ENCODE data around the gene SPEN. TPM values are rescaled to one million over a fixed set of nuclear protein-coding genes. Genes with fewer than 3 reads are reported as not detected.

Gene SPEN
- total and polyA plus RNA-seq, 2 of the 13 experiments (the other 11 are each of a cell fraction or from before 2014, with no cell fraction given) = 4.8 to 14.0 TPM

- in situ Hi-C loops (cut with HindIII; ENCODE audit: extremely low pct_ligation_motif_present, low pct_unique_long_range_greater_than_20kb) (no loop called here), intact Hi-C loops (cut with micrococcal nuclease; ENCODE audit: unreplicated experiment) (no loop called here)
- DNase-seq (ENCODE audit: low spot score) (no peak), ATAC-seq (no peak), FAIRE-seq (no peak)
- CTCF ChIA-PET (ENCODE audit: low intra/inter-chr PET ratio, low total read pairs) = no interaction called here
- Histone ChIP-seq H4K20me1 (ENCODE audit: insufficient read depth, low read length) (no peaks in the 10 kb centered on the region; the same call in 1 of the 2 replicates), H3K4me3 (replicated peaks in 1 of 3; ENCODE audit: insufficient read depth in 1 of 3, low read depth in 2 of 3, low read length in 3 of 3) (no peak overlapping the region), H3K36me3 (replicated peaks in 1 of 2; ENCODE audit: control insufficient read depth in 1 of 2, insufficient read depth in 2 of 2, low read length in 2 of 2) (peaks cover 22 to 80% of the 10 kb centered on the region in 2 experiments), H3K4me1 (ENCODE audit: insufficient read depth, low read length) (no peaks in the 10 kb centered on the region), H3K79me2 (ENCODE audit: insufficient read depth, low read length) (peaks cover 6% of the 10 kb centered on the region), H3K27me3 (ENCODE audit: control insufficient read depth in 1 of 2, insufficient read depth in 2 of 2, low read length in 2 of 2) (no peaks in the 10 kb centered on the region), H2AFZ (ENCODE audit: low read length) (no peak overlapping the region), H3K9ac (ENCODE audit: insufficient read depth, low read depth, low read length) (no peak overlapping the region), H3K27ac (ENCODE audit: extremely low read length, insufficient read depth, low read length) (no peak overlapping the region), H3K9me3 (ENCODE audit: low read length) (no peaks in the 10 kb centered on the region), H3K4me2 (ENCODE audit: low read depth, low read length) (no peak overlapping the region)
- 96% methylated on average over 4 of the region's 4 CpGs for WGBS (ENCODE audit: low lambda C conversion rate)
- POLR2A ChIA-PET = no interaction called here
- BruUV-seq (replicated peaks) = no TSS peak
- TF ChIP-seq CHCHD3 (CRISPR knock-in tag; IDR thresholded peaks at IDR 0.05) = no peak
- TF ChIP-seq CEBPB (IDR thresholded peaks at IDR 0.05; ENCODE audit: borderline replicate concordance, low read depth, low read length) = no peak
- no peak for TF ChIP-seq ZNF724P (CRISPR knock-in tag; IDR thresholded peaks at IDR 0.05; ENCODE audit: borderline replicate concordance)
- TF ChIP-seq ZMAT5 (CRISPR knock-in tag; IDR thresholded peaks at IDR 0.05; ENCODE audit: borderline replicate concordance, low read depth) = no peak
These were observed 68.5 kb downstream of the SPEN start for GRCh38 chr1:15915991-15916390.

DNA sequence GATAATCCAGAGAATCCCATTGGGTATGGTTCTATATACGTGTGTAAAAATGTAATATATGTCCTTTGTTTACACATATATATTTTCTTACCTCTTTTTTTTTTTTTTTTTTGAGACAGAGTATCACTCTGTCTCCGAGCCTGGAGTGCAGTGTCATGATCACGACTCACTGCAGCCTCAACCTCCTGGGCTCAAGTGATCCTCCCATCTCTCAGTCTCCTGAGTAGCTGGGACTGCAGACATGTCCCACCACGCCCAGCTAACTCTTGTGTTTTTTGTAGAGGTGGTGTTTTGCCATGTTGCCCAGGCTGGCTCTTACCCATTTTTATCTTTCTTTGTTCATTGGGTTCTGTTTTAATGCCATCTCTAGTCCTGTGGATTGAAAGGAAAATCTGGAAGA lies 68.9 kb downstream of the SPEN start:
- peaks cover 5% of the 10 kb centered on the region for H3K79me2 ChIP-seq (ENCODE audit: insufficient read depth, low read length)
- H4K20me1 ChIP-seq (ENCODE audit: insufficient read depth, low read length) = no peaks in the 10 kb centered on the region; the same call in 1 of the 2 replicates
- in situ Hi-C loops (cut with HindIII; ENCODE audit: extremely low pct_ligation_motif_present, low pct_unique_long_range_greater_than_20kb) (no loop called here), intact Hi-C loops (cut with micrococcal nuclease; ENCODE audit: unreplicated experiment) (no loop called here)
- ChIA-PET POLR2A (no interaction called here), CTCF (ENCODE audit: low intra/inter-chr PET ratio, low total read pairs) (no interaction called here)
- DNase-seq (ENCODE audit: low spot score) = no peak
- H3K27me3 ChIP-seq (ENCODE audit: control insufficient read depth in 1 of 2, insufficient read depth in 2 of 2, low read length in 2 of 2) = no peaks in the 10 kb centered on the region
- WGBS (ENCODE audit: low lambda C conversion rate) = 96% methylated on average over 4 of the region's 4 CpGs
- no peaks in the 10 kb centered on the region for H3K4me1 ChIP-seq (ENCODE audit: insufficient read depth, low read length)
- H3K9me3 ChIP-seq (ENCODE audit: low read length) = no peaks in the 10 kb centered on the region
- no peak overlapping the region for H2AFZ ChIP-seq (ENCODE audit: low read length)
- peaks cover 22 to 80% of the 10 kb centered on the region in 2 experiments for H3K36me3 ChIP-seq (replicated peaks in 1 of 2; ENCODE audit: control insufficient read depth in 1 of 2, insufficient read depth in 2 of 2, low read length in 2 of 2)
- H3K4me3 ChIP-seq (replicated peaks in 1 of 3; ENCODE audit: insufficient read depth in 1 of 3, low read depth in 2 of 3, low read length in 3 of 3) = no peak overlapping the region
- ATAC-seq = no peak
- BruUV-seq (replicated peaks) = no TSS peak
- FAIRE-seq = no peak
- H3K4me2 ChIP-seq (ENCODE audit: low read depth, low read length) = no peak overlapping the region
- no peak overlapping the region for H3K27ac ChIP-seq (ENCODE audit: extremely low read length, insufficient read depth, low read length)
- TF ChIP-seq MLXIP (CRISPR knock-in tag; IDR thresholded peaks at IDR 0.05; ENCODE audit: borderline replicate concordance) (no peak), U2AF2 (IDR thresholded peaks at IDR 0.05; ENCODE audit: low read depth, low read length) (no peak), ZNF670 (CRISPR knock-in tag; IDR thresholded peaks at IDR 0.05; ENCODE audit: borderline replicate concordance) (no peak), RXRA (CRISPR knock-in tag; IDR thresholded peaks at IDR 0.05) (no peak), ZSCAN12 (CRISPR knock-in tag; IDR thresholded peaks at IDR 0.05) (no peak), ZMYM4 (CRISPR knock-in tag; IDR thresholded peaks at IDR 0.05) (no peak)
- H3K9ac ChIP-seq (ENCODE audit: insufficient read depth, low read depth, low read length) = no peak overlapping the region
